Keratinocyte (primary cell): ENCODE results near the gene PRKCH. TPM values are rescaled to one million over a fixed set of nuclear protein-coding genes. Genes with fewer than 3 reads are reported as not detected.

Experiments
- DNase-seq: peaks from one replicate; pipeline ENCODE4 v3.0.0-alpha.2; 2011; ENCODE audit warnings: low read depth, missing footprints, low spot score
- FAIRE-seq: peaks from 2 replicates; lab custom pipeline; 2011; peaks lifted over from hg19 to GRCh38; lab: Jason Lieb, UNC
- H2AFZ ChIP-seq: 2 replicates; pipeline ENCODE4 v1.6.0; 2012; ENCODE audit warnings: low read length, control low read depth, inconsistent platforms; ENCODE audit not compliant: control insufficient read depth
- H3K27ac ChIP-seq: 2 replicates; pipeline ENCODE4 v1.5.1; 2011; ENCODE audit warnings: low read length; ENCODE audit not compliant: control insufficient read depth, insufficient read depth
- H3K27me3 ChIP-seq: 3 replicates; pipeline ENCODE4 v1.6.0; 2011; ENCODE audit warnings: low read length; ENCODE audit not compliant: control insufficient read depth, insufficient read depth; ENCODE audit errors: extremely low read depth
- H3K36me3 ChIP-seq, 2 experiments: 2 replicates in 1 of 2; 3 replicates in 1 of 2; pipeline ENCODE4 v1.5.1; 2011; ENCODE audit warnings: low read length in 2 of 2, mild to moderate bottlenecking in 1 of 2; ENCODE audit not compliant: control insufficient read depth in 2 of 2, insufficient read depth in 2 of 2; ENCODE audit errors: extremely low read depth in 1 of 2
- H3K4me1 ChIP-seq: 3 replicates; pipeline ENCODE4 v1.5.1; 2011; ENCODE audit warnings: low read length; ENCODE audit not compliant: control insufficient read depth, insufficient read depth; ENCODE audit errors: extremely low read depth
- H3K4me2 ChIP-seq: 3 replicates; pipeline ENCODE4 v1.6.0; 2011; ENCODE audit warnings: low read depth, low read length; ENCODE audit not compliant: control insufficient read depth, insufficient read depth; ENCODE audit errors: extremely low read depth
- H3K4me3 ChIP-seq, 3 experiments: fragments of 200-600 bp in 1 of 3; sonication (generic) in 1 of 3; 2 replicates in 2 of 3; 3 replicates in 1 of 3; pipeline ENCODE4 v1.5.1; 2011 to 2016; ENCODE audit warnings: low read length in 3 of 3, mild to moderate bottlenecking in 3 of 3, control low read depth in 2 of 3, inconsistent platforms in 1 of 3, low read depth in 1 of 3, mixed read lengths in 1 of 3, mixed run types in 1 of 3, moderate library complexity in 1 of 3; ENCODE audit not compliant: control insufficient read depth in 2 of 3, insufficient read depth in 2 of 3; ENCODE audit errors: extremely low read depth in 1 of 3
- H3K79me2 ChIP-seq: 2 replicates; pipeline ENCODE4 v1.6.0; 2012; ENCODE audit warnings: low read length; ENCODE audit not compliant: control insufficient read depth, insufficient read depth
- H3K9ac ChIP-seq: 3 replicates; pipeline ENCODE4 v1.6.0; 2011; ENCODE audit warnings: low read length; ENCODE audit not compliant: control insufficient read depth, insufficient read depth; ENCODE audit errors: extremely low read depth
- H3K9me1 ChIP-seq: 3 replicates; pipeline ENCODE4 v1.6.0; 2011; ENCODE audit warnings: low read length; ENCODE audit not compliant: control insufficient read depth, insufficient read depth; ENCODE audit errors: extremely low read depth
- H3K9me3 ChIP-seq: 2 replicates; pipeline ENCODE4 v1.5.1; 2012; ENCODE audit warnings: low read depth, low read length; ENCODE audit not compliant: control insufficient read depth
- H4K20me1 ChIP-seq: 3 replicates; pipeline ENCODE4 v1.6.0; 2011; ENCODE audit warnings: low read length; ENCODE audit not compliant: control insufficient read depth, insufficient read depth; ENCODE audit errors: extremely low read depth
- CTCF ChIP-seq, 3 experiments: IDR thresholded peaks in 1 of 3; conservative IDR thresholded peaks in 1 of 3; optimal IDR thresholded peaks in 1 of 3; 2 replicates in 2 of 3; 3 replicates in 1 of 3; pipeline versions ENCODE3 to v1.5.1; 2011; ENCODE audit warnings: low read length in 3 of 3, mild to moderate bottlenecking in 3 of 3, moderate library complexity in 2 of 3, control low read depth in 1 of 3, inconsistent platforms in 1 of 3; ENCODE audit not compliant: insufficient read depth in 2 of 3; ENCODE audit errors: extremely low read depth in 1 of 3
- EZH2 ChIP-seq: IDR thresholded peaks from one replicate; pipeline ENCODE4 v1.6.1; 2012; ENCODE audit warnings: inconsistent platforms, mild to moderate bottlenecking, low read length, moderate library complexity
- dilution Hi-C: fragments of 300-500 bp; cut with MboI; formaldehyde crosslinking; loops from one replicate; pipeline ENCODE4 v1.7.0; 2020; ENCODE audit warnings: low sequenced_read_pairs; ENCODE audit not compliant: extremely low pct_ligation_motif_present
- polyA plus RNA-seq, 5 experiments: library from polyadenylated mRNA; depleted of rRNA in 3 of 5; stranded (reverse) in 3 of 5; stranded (forward) in 1 of 5; unstranded in 1 of 5; fragments of >200 nt; gene quantifications; 1 replicate in 1 of 5; 2 replicates in 3 of 5; 3 replicates in 1 of 5; pipeline versions ENCODE4 v1.2.1 to v1.2.3, GENCODE V29; 2011 to 2012; ENCODE audit warnings: missing spikeins in 2 of 5, low read depth in 1 of 5, low replicate concordance in 1 of 5

Gene PRKCH
- polyA plus RNA-seq, 1 donor (not counting 4 experiments of a cell fraction or from before 2014, with no cell fraction given): 13.7 TPM

- Histone ChIP-seq H3K36me3 (no peaks in the 10 kb centered on the region), H3K4me3 (no peak overlapping the region), H3K4me2 (no peak overlapping the region), H3K9ac (no peak overlapping the region), H3K4me1 (peaks cover 16% of the 10 kb centered on the region), H3K27ac (no peak overlapping the region), H4K20me1 (no peaks in the 10 kb centered on the region), H3K79me2 (no peaks in the 10 kb centered on the region), H3K9me3 (no peaks in the 10 kb centered on the region), H3K27me3 (no peaks in the 10 kb centered on the region), H2AFZ (no peak overlapping the region), H3K9me1 (no peaks in the 10 kb centered on the region)
- FAIRE-seq (no peak), DNase-seq (no peak)
- TF ChIP-seq CTCF (optimal IDR thresholded peaks at IDR 0.05 in 1 of 3, IDR thresholded peaks at IDR 0.05 in 1 of 3, conservative IDR thresholded peaks at IDR 0.05 in 1 of 3; ENCODE audit: extremely low read depth in 1 of 3, insufficient read depth in 2 of 3, low read length in 3 of 3) (no peak), EZH2 (no peak)
- dilution Hi-C loops: no loop called here
Observed at GRCh38 chr14:61539631-61540030, 218.3 kb downstream of the PRKCH start.

GRCh38 chr14:61540931-61541330, 219.6 kb downstream of the PRKCH start:
- Histone ChIP-seq H2AFZ (no peak overlapping the region), H3K9me1 (no peaks in the 10 kb centered on the region), H3K9ac (no peak overlapping the region), H3K9me3 (no peaks in the 10 kb centered on the region), H3K36me3 (no peaks in the 10 kb centered on the region), H3K27ac (no peak overlapping the region), H3K4me3 (no peak overlapping the region), H3K4me2 (no peak overlapping the region), H4K20me1 (no peaks in the 10 kb centered on the region), H3K4me1 (peaks cover 16% of the 10 kb centered on the region), H3K27me3 (no peaks in the 10 kb centered on the region), H3K79me2 (no peaks in the 10 kb centered on the region)
- dilution Hi-C loops: no loop called here
- DNase-seq (no peak), FAIRE-seq (no peak)
- TF ChIP-seq CTCF (optimal IDR thresholded peaks at IDR 0.05 in 1 of 3, IDR thresholded peaks at IDR 0.05 in 1 of 3, conservative IDR thresholded peaks at IDR 0.05 in 1 of 3; ENCODE audit: extremely low read depth in 1 of 3, insufficient read depth in 2 of 3, low read length in 3 of 3): no peak
- TF ChIP-seq EZH2: no peak
